K562 (cell line): ENCODE data around the gene DNER. TPM values are rescaled to one million over a fixed set of nuclear protein-coding genes. Genes with fewer than 3 reads are reported as not detected.

Source experiments
- ATF3 ChIP-seq, 2 experiments: fragments of 450-650 bp in 1 of 2; sonication (generic) in 1 of 2; formaldehyde crosslinking in 1 of 2; IDR thresholded peaks in 1 of 2; conservative IDR thresholded peaks in 1 of 2; 2 replicates each; pipeline versions ENCODE4 v1.6.1 to v1.8.1; 2016 to 2023; ENCODE audit warnings: mild to moderate bottlenecking in 2 of 2, moderate library complexity in 2 of 2, inconsistent platforms in 1 of 2, missing genetic modification reagents in 1 of 2
- BCL6 ChIP-seq: fragments of 250-450 bp; sonication (Bioruptor Pico); IDR thresholded peaks from 2 replicates; pipeline ENCODE4 v1.4.0; 2020
- CBX5 ChIP-seq: IDR thresholded peaks from 2 replicates; pipeline ENCODE4 v1.6.1; 2014; ENCODE audit warnings: low read depth, borderline replicate concordance
- CTBP1 ChIP-seq: fragments of 450-650 bp; IDR thresholded peaks from 2 replicates; pipeline ENCODE4 v1.6.1; 2016; ENCODE audit warnings: borderline replicate concordance
- ETV6 ChIP-seq, 3 experiments: fragments of 150-350 bp in 1 of 3; sonication (generic) in 1 of 3; formaldehyde crosslinking in 1 of 3; IDR thresholded peaks; 2 replicates each; pipeline versions ENCODE4 v1.6.1 to v1.8.0; 2014 to 2022; ENCODE audit warnings: borderline replicate concordance in 2 of 3, low read depth in 2 of 3, antibody characterized with exemption in 1 of 3, low read length in 1 of 3, mild to moderate bottlenecking in 1 of 3, missing genetic modification reagents in 1 of 3
- GATAD2A ChIP-seq: fragments of 450-650 bp; IDR thresholded peaks from 2 replicates; pipeline ENCODE4 v1.6.1; 2017
- HMBOX1 ChIP-seq: sonication (generic); IDR thresholded peaks from 2 replicates; pipeline ENCODE4 v1.6.1; 2016
- KDM1A ChIP-seq, 2 experiments: fragments of 450-650 bp; IDR thresholded peaks; 2 replicates each; pipeline ENCODE4 v1.6.1; 2016; ENCODE audit warnings: mild to moderate bottlenecking in 2 of 2
- KLF16 ChIP-seq: IDR thresholded peaks from 2 replicates; pipeline ENCODE4 v1.6.1; 2016; ENCODE audit warnings: antibody characterized with exemption
- MAFF ChIP-seq: IDR thresholded peaks from 2 replicates; pipeline ENCODE4 v1.6.1; 2012; ENCODE audit warnings: low read length, improper control_type of control experiment
- NR1H2 ChIP-seq: sonication (generic); formaldehyde crosslinking; IDR thresholded peaks from 2 replicates; pipeline ENCODE4 v1.4.0; 2020; ENCODE audit warnings: mild to moderate bottlenecking, missing genetic modification reagents
- OTX1 ChIP-seq: fragments of 450-650 bp; formaldehyde crosslinking; IDR thresholded peaks from 2 replicates; pipeline ENCODE4 v1.4.0; 2022; ENCODE audit warnings: mild to moderate bottlenecking
- POLR3G ChIP-seq: IDR thresholded peaks from 2 replicates; pipeline ENCODE4 v1.6.1; 2011; ENCODE audit not compliant: insufficient read length, insufficient replicate concordance; ENCODE audit errors: extremely low read depth
- SFPQ ChIP-seq: fragments of 200-400 bp; formaldehyde crosslinking; IDR thresholded peaks from 2 replicates; pipeline ENCODE4 v1.6.1; 2017; ENCODE audit warnings: mild to moderate bottlenecking, low read depth, low read length, moderate library complexity
- SMAD2 ChIP-seq: fragments of 150-350 bp; IDR thresholded peaks from 2 replicates; pipeline ENCODE4 v1.6.1; 2014; ENCODE audit warnings: low read depth, mild to moderate bottlenecking, low read length
- SMAD4 ChIP-seq: fragments of 250-450 bp; sonication (Bioruptor Pico); conservative IDR thresholded peaks from 2 replicates; pipeline ENCODE4 v1.8.0; 2021; ENCODE audit warnings: inconsistent platforms, mild to moderate bottlenecking, moderate library complexity
- SMARCB1 ChIP-seq: IDR thresholded peaks from 2 replicates; pipeline ENCODE4 v1.6.1; 2011; ENCODE audit warnings: improper control_type of control experiment, low read depth; ENCODE audit not compliant: insufficient read length
- SMARCC2 ChIP-seq: fragments of 450-650 bp; IDR thresholded peaks from 2 replicates; pipeline ENCODE4 v1.6.1; 2017; ENCODE audit warnings: antibody characterized with exemption, moderate library complexity, mild to moderate bottlenecking, low read depth
- SRSF9 ChIP-seq: fragments of 200-400 bp; formaldehyde crosslinking; IDR thresholded peaks from 2 replicates; pipeline ENCODE4 v1.6.1; 2017; ENCODE audit warnings: low read depth, low read length, borderline replicate concordance
- TAF1 ChIP-seq: IDR thresholded peaks from 2 replicates; pipeline ENCODE4 v1.6.1; 2011; ENCODE audit warnings: mild to moderate bottlenecking, low read length, moderate library complexity; ENCODE audit not compliant: insufficient read depth, control insufficient read depth, severe bottlenecking; ENCODE audit errors: extremely low read depth
- TCF7L2 ChIP-seq: fragments of 150-350 bp; IDR thresholded peaks from 2 replicates; pipeline ENCODE4 v1.6.1; 2016; ENCODE audit warnings: low read depth, mild to moderate bottlenecking, low read length, moderate library complexity
- ZFPM2 ChIP-seq: fragments of 250-450 bp; sonication (Bioruptor Pico); IDR thresholded peaks from 2 replicates; pipeline ENCODE4 v1.5.1; 2022; ENCODE audit warnings: mild to moderate bottlenecking
- ZKSCAN1 ChIP-seq: fragments of 150-350 bp; IDR thresholded peaks from 2 replicates; pipeline ENCODE4 v1.6.1; 2016; ENCODE audit warnings: low read depth, low read length
- ZNF175 ChIP-seq: fragments of 200-800 bp; sonication (Bioruptor generic); IDR thresholded peaks from 2 replicates; pipeline ENCODE4 v1.6.1; 2016; ENCODE audit warnings: low read depth, mild to moderate bottlenecking, missing genetic modification characterization, missing compliant biosample characterization
- ZNF699 ChIP-seq: fragments of 250-450 bp; sonication (Bioruptor Pico); IDR thresholded peaks from 2 replicates; pipeline ENCODE4 v1.8.0; 2021; ENCODE audit warnings: mild to moderate bottlenecking, moderate library complexity; ENCODE audit not compliant: insufficient replicate concordance
- ZNF778 ChIP-seq: fragments of 450-650 bp; formaldehyde crosslinking; IDR thresholded peaks from 2 replicates; pipeline ENCODE4 v1.4.0; 2020; ENCODE audit warnings: mild to moderate bottlenecking, moderate library complexity
- polyA plus RNA-seq, 8 experiments: library from polyadenylated mRNA; depleted of rRNA in 4 of 8; stranded (reverse) in 5 of 8; unstranded in 3 of 8; fragments of >200 nt; fragmentation: Nextera tagmentation in 2 of 8; fragmentation: Illumina TruSeq in 1 of 8; extraction: Ambion mirVana in 2 of 8; extraction: Trizol in 1 of 8; gene quantifications; 2 replicates each; pipeline versions ENCODE4 v1.2.1 to v1.2.3, GENCODE V29; 2011 to 2014; ENCODE audit warnings: inconsistent platforms in 1 of 8, missing spikeins in 1 of 8
- total RNA-seq, 7 experiments: library from RNA; depleted of rRNA in 6 of 7; stranded (reverse); fragments of >200 nt in 6 of 7; fragmentation: Illumina TruSeq in 2 of 7; extraction: Trizol in 2 of 7; gene quantifications; 2 replicates each; pipeline versions ENCODE4 v1.2.1 to v1.2.3, GENCODE V29; 2011 to 2021; ENCODE audit warnings: low replicate concordance in 1 of 7

DNER gene
- total and polyA plus RNA-seq, 9 of the 15 experiments (the other 6 are each of a cell fraction or from before 2014, with no cell fraction given), result not detected

GRCh38 chr2:229719926-229720647 lies 5.7 kb upstream of the DNER start (continued):
- TF ChIP-seq HMBOX1 (no peak), ATF3 (IDR thresholded peaks at IDR 0.05) (peak; percentile 68), ATF3 (CRISPR knock-in tag; conservative IDR thresholded peaks at IDR 0.05) (no peak), GATAD2A (no peak), CTBP1 (peak; percentile 30; the same call in 1 of the 2 replicates), ZFPM2 (CRISPR knock-in tag) (no peak), ETV6 (IDR thresholded peaks at IDR 0.05; ENCODE audit: borderline replicate concordance in 1 of 2, low read depth in 2 of 2, low read length in 1 of 2) (no peak), ETV6 (CRISPR knock-in tag; IDR thresholded peaks at IDR 0.05; ENCODE audit: borderline replicate concordance) (no peak), BCL6 (CRISPR knock-in tag) (no peak), MAFF (no peak), SMARCC2 (no peak), POLR3G (no peak), SMAD4 (no peak), TCF7L2 (no peak), ZNF699 (no peak), TAF1 (no peak), SMARCB1 (no peak), ZNF175 (CRISPR knock-in tag) (no peak), CBX5 (no peak), NR1H2 (no peak), KDM1A (IDR thresholded peaks at IDR 0.05) (no peak), ZKSCAN1 (no peak), SMAD2 (no peak), SFPQ (no peak), ZNF778 (CRISPR knock-in tag) (no peak), OTX1 (CRISPR knock-in tag) (no peak), SRSF9 (no peak), KLF16 (no peak)
